SK-N-DZ (cell line): ENCODE measurements around the gene SYNDIG1L.
"Not testable (repeated sequence)": the region's sequence is repeated elsewhere in the genome, so short reads cannot be mapped to it uniquely, and the experiment has no call there.

Source experiments
- DNase-seq: peaks from one replicate; pipeline ENCODE4 v3.0.0-alpha.2; 2015; ENCODE audit warnings: low spot score

Gene SYNDIG1L

DNA sequence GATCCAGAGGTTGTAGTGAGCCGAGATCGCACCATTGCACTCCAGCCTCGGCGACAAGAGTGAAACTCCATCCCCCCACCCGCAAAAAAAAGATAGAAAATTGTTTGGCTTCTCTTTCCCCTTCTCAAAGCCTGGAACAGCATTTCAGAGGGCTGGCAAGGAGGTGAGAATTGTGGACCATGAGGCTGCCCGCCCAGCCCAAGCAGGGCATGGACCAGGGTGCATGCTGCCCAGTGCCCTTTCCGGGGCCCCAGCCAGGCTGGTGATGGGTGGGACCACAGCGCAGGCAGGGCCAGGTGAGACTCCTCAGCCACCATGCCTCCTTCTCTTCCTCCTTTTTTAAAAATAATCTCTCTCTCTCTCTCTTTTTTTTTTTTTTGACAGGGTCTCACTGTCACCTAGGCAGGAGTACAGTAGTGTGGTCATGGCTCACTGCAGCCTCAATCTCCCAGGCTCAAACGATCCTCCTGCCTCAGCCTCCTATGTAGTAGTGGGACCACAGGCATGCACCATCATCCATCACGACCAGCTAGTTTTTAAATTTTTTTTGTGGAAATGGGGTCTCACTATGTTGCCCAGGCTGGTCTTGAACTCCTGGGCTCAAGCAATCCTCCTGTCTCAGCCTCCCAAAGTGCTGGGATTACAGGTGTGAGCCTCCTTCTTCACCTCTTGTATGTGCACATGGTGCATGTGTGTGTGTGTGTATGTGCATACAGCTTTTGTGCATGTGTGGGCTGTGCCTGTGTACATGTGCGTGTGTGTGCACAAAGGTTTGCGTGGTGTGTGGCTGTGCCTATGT is 22.2 kb downstream of the SYNDIG1L start:
- DNase-seq: no peak

GRCh38 chr14:74402401-74403251 is 23.4 kb downstream of the SYNDIG1L start:
- no peak for DNase-seq

DNA sequence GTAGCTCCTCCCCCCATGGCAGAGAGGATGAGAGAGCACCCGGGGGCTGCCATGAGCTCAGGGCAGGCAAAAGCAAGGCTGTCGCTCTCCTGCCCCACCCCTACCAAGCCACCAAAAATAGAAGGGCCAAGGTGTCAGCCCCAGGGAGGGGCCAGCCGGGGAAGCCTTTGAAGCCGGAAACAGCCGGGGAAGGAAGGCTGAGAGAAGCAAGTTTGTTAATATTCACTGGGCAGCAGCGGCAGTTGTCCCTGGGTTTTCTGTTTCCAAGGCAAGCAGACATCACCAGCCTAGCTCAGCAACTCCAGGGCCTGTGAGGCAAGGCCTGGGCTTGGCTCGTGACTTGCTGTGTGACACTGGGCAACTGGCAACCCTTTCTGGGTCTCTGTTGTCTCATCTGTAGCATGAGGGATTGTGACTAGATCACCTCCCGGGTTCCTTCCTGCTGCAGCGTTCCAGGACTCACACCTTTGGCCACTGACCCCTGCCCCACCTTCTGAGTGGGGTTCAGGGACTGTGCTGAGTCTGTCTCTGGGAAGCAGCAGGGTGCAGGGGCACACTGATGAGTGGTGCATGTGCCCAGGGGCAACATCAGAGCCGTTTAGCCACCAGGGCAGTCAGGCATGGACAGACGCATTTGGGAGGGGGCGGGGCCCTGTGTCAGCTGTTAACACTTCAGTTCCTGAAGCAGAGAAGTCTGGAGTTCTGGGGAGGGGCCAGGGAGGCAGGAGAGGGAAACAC is 24.3 kb downstream of the SYNDIG1L start:
- no peak for DNase-seq

DNA sequence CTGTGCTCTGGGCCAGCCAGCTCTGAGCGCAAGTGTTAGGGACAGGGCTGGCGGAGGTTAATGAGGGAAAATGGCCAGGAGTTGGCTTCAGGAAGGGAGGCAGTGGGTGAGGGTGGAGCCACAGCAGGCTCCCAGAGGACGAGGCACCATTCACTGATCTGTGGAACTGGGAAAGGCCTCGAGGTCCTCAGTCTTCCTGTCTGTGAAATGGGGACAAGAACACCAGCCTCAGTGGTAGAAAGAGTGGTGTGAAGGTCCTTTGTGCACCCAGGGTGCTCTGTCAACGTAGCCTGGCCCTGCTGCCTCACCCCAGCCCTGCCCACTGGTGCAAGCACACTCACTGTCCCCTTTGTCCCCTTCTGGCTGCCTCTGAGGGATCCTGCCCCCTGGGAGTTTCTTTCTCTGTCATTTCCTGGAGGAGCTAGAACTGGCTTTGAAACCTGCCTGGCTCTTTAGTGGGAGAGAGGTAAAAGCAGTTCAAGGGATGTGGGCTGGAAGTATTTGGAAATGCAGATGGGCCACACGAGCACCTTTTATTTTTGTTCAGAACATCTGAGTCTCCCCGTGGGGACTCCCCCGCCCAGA is 25.0 kb downstream of the SYNDIG1L start:
- no peak for DNase-seq

- no peak for DNase-seq
Measured at GRCh38 chr14:74400031-74400685, 25.9 kb downstream of the SYNDIG1L start.

GRCh38 chr14:74395094-74395493 is 30.9 kb downstream of the SYNDIG1L start:
- DNase-seq: no peak

DNA sequence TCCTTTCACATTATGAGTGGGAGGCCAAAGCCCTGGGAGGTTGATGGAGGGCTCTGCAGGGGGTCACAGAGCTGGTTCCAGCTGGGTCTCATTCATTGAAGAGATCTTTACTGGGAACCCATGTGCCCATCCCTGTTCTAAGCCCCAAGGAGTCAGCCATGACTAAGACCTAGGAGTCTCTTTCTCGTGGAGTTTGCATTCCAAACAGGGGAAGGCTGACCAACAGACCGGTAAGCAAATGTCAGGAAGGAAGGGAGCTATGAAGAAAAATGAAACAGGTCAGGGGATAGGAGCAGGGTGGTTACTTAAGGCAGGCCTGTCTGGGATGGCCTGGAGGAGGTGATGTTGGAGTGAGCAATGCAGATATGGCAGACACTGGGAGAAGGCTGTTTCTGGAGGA is 31.5 kb downstream of the SYNDIG1L start:
- no peak for DNase-seq

- no peak for DNase-seq
Measured at GRCh38 chr14:74392616-74393570, 33.1 kb downstream of the SYNDIG1L start.

- no peak for DNase-seq
Measured at GRCh38 chr14:74391479-74391878, 34.5 kb downstream of the SYNDIG1L start.

- DNase-seq: not testable (repeated sequence)
Measured at GRCh38 chr14:74390505-74390904, 35.5 kb downstream of the SYNDIG1L start.

DNA sequence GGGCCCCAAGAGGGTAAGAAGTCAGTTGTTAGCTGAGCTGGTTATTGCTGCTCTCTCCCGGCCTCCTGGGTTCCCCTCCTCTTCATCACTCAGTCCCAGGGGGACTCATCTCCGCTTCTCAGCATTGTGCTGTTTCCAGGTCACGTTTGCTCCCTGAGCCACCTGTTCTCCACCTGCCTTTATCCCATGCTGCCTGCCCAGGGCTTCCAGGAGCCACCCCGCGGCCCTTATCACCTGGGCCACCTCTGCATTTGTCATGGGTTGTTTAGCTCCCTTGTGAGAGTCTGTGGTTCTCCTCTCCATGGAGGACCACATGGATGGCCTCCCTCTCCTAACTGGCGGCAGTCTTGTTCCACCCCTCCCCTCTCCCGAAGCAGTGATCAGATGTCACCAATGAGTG is 36.0 kb downstream of the SYNDIG1L start:
- DNase-seq: no peak

GRCh38 chr14:74382231-74382630 is 43.8 kb downstream of the SYNDIG1L start:
- no peak for DNase-seq

DNA sequence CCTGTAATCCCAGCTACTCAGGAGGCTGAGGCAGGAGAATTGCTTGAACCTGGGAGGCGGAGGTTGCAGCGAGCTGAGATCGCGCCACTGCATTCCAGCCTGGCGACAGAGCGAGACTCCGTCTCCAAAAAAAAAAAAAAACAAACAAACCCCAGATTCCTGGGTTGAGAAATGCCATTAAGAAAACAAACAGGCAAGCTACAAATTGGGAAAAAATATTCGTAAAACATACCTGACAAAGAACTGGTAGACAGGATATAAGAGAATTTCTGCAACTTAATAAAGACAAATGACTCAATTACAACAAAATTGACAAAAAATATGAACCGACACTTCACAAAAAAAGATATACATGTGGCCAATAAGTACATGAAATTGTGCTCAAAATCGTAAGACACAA is 44.4 kb downstream of the SYNDIG1L start:
- DNase-seq: not testable (repeated sequence)

DNA sequence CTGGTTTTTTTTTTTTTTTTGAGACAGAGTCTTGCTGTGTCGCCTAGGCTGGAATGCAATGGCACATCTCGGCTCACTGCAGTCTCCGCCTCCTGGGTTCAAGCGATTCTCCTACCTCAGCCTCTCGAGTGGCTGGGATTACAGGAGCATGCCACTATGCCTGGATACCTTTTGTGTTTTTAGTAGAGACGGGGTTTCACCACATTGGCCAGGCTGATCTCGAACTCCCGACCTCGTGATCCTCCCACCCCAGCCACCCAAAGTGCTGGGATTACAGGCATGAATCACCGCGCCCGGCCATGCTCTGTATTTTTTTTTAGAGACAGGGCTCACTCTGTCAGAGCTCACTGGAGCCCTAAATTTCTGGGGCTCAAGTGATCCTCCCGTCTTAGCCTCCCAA is 45.2 kb downstream of the SYNDIG1L start:
- no peak for DNase-seq

- no peak for DNase-seq
Measured at GRCh38 chr14:74380172-74380571, 45.8 kb downstream of the SYNDIG1L start.

GRCh38 chr14:74377976-74378690 is 47.9 kb downstream of the SYNDIG1L start:
- DNase-seq: no peak

DNA sequence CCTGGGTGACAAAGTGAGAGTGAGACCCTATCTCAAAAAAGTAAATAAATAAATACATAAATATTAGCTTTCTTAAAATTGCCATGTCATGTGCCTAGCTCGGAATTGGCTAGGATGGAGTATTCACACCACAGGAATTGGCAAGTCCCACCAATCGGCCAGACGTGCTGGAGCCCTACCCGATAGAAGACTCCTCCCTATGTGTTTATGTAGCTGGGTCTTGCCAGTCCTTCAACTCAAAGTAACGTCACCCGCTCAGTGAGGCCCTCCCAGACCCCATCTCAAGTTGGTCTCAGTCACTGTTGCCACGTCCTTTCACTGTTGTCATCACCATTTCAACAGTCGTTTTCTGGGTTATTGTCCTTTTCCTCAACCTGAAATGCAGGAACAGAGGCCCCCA is 57.6 kb downstream of the SYNDIG1L start:
- DNase-seq: no peak

- no peak for DNase-seq
Measured at GRCh38 chr14:74368026-74368425, 58.0 kb downstream of the SYNDIG1L start.

DNA sequence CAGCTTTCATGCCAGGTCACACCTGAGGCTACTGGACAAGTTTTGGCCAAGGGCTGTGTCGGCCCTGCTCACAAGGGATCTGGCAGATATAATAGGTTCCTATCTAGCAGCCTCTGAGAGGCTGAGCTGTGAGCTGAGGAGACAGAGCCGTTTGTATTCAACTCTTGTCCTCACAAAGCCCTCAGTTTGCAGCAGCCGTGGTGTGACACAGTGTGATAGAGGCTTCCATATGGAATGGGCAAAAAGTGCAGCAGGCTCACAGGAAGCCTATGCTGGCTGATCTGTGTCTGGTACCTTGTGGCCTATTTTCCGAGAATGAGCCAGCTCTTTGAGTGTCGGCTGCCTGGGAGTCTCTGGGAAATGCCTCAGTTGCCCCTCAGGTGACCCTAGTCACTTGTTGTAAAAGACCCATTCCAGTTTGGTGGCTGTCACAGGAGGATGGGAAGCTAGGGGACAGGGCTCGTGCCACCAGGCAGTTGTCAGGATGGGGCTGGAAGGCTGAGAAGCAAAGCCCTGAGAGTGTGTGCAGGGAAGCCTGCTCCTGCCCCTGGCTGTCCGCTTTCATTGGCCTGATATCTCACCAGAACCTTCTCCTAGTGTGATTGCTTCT is 61.6 kb downstream of the SYNDIG1L start:
- DNase-seq: no peak
